ENCODE data around the gene TOP1.

DNA sequence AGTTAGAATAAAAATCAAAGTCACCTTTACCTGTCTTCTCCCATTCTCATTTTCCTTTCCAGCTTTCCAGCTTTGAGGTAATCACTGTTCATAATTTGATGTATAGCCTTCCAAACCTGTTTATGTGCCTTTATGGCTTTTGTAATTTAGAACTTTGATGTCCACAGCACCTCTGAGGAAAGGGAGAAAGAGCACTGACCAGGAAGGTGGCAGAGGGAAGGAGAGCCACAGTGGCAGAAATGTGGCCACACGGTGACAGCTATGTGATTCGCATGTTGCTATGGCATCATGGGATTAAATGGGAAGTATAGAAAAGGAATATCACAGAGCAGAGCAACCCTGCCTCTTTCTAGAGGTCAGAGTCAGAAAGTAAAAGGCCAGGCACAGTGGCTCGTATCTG lies 57.0 kb downstream of the TOP1 start:
- no peak for TF ChIP-seq POLR2A (IDR thresholded peaks at IDR 0.05)
- TF ChIP-seq, protein P1, sequence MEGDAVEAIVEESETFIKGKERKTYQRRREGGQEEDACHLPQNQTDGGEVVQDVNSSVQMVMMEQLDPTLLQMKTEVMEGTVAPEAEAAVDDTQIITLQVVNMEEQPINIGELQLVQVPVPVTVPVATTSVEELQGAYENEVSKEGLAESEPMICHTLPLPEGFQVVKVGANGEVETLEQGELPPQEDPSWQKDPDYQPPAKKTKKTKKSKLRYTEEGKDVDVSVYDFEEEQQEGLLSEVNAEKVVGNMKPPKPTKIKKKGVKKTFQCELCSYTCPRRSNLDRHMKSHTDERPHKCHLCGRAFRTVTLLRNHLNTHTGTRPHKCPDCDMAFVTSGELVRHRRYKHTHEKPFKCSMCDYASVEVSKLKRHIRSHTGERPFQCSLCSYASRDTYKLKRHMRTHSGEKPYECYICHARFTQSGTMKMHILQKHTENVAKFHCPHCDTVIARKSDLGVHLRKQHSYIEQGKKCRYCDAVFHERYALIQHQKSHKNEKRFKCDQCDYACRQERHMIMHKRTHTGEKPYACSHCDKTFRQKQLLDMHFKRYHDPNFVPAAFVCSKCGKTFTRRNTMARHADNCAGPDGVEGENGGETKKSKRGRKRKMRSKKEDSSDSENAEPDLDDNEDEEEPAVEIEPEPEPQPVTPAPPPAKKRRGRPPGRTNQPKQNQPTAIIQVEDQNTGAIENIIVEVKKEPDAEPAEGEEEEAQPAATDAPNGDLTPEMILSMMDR (IDR thresholded peaks at IDR 0.05), result no peak

All from right lobe of liver (tissue), 4 donors.